HepG2 (cell line): ENCODE results near the gene IGFN1. TPM values are rescaled to one million over a fixed set of nuclear protein-coding genes. Genes with fewer than 3 reads are reported as not detected.

Experiments
- ATAC-seq: fragments of 200-7000 bp; cut with Tn5 transposase; 3 replicates; pipeline ENCODE4 v1.9.1; 2020; ENCODE audit warnings: mild to moderate bottlenecking, moderate library complexity
- BruUV-seq: library from RNA; stranded (reverse); fragments of 400-500 nt; replicated peaks from 2 replicates; lab custom pipeline; 2021; lab: Mats Ljungman, UMichigan
- CTCF ChIA-PET: fragments of 300-600 bp; formaldehyde crosslinking; extraction: SDS; loops from one replicate; lab custom pipeline; 2021; ENCODE audit warnings: low total read pairs, inconsistent platforms, low intra/inter-chr PET ratio; lab: Yijun Ruan, JAX
- POLR2A ChIA-PET: fragments of 350-600 bp; sonication (Branson Sonifier 250); formaldehyde crosslinking; loops from one replicate; lab custom pipeline; 2020; ENCODE audit warnings: antibody characterized with exemption, inconsistent platforms; lab: Yijun Ruan, JAX
- DNase-seq: peaks from one replicate; pipeline ENCODE4 v3.0.0-alpha.2; 2015; ENCODE audit warnings: low spot score
- FAIRE-seq: peaks from 3 replicates; lab custom pipeline; 2011; peaks lifted over from hg19 to GRCh38; lab: Jason Lieb, UNC
- H2AFZ ChIP-seq: one replicate; pipeline ENCODE4 v1.6.1; 2011; ENCODE audit warnings: low read length, inconsistent platforms
- H3K27ac ChIP-seq: fragments of 300-600 bp; 3 replicates; pipeline ENCODE4 v1.8.0; 2011; ENCODE audit warnings: mixed run types, mild to moderate bottlenecking, mixed read lengths, low read length, inconsistent platforms; ENCODE audit not compliant: insufficient read depth; ENCODE audit errors: extremely low read length
- H3K27me3 ChIP-seq, 2 experiments: fragments of 200-600 bp in 1 of 2; 2 replicates in 1 of 2; 3 replicates in 1 of 2; pipeline versions ENCODE4 v1.6.0 to v1.8.0; 2011; ENCODE audit warnings: low read length in 2 of 2, mild to moderate bottlenecking in 2 of 2, moderate library complexity in 2 of 2, inconsistent platforms in 1 of 2; ENCODE audit not compliant: insufficient read depth in 2 of 2, control insufficient read depth in 1 of 2
- H3K36me3 ChIP-seq, 2 experiments: fragments of 200-600 bp in 1 of 2; replicated peaks in 1 of 2; 2 replicates in 1 of 2; 3 replicates in 1 of 2; pipeline versions ENCODE4 v1.5.1 to v1.8.0; 2011; ENCODE audit warnings: low read length in 2 of 2, inconsistent platforms in 1 of 2; ENCODE audit not compliant: insufficient read depth in 2 of 2, control insufficient read depth in 1 of 2
- H3K4me1 ChIP-seq: 2 replicates; pipeline ENCODE4 v1.5.1; 2012; ENCODE audit warnings: low read length, inconsistent platforms; ENCODE audit not compliant: insufficient read depth
- H3K4me2 ChIP-seq: 2 replicates; pipeline ENCODE4 v1.6.0; 2011; ENCODE audit warnings: low read depth, low read length, inconsistent platforms
- H3K4me3 ChIP-seq, 3 experiments: fragments of 200-600 bp in 1 of 3; sonication (generic), shearing (Covaris generic) in 1 of 3; replicated peaks in 1 of 3; 2 replicates each; pipeline ENCODE4 v1.5.1; 2011 to 2016; ENCODE audit warnings: low read length in 3 of 3, inconsistent platforms in 2 of 3, low read depth in 2 of 3, mild to moderate bottlenecking in 2 of 3, control low read depth in 1 of 3, mixed read lengths in 1 of 3; ENCODE audit not compliant: insufficient read depth in 1 of 3
- H3K79me2 ChIP-seq: one replicate; pipeline ENCODE4 v1.6.1; 2011; ENCODE audit warnings: low read length, inconsistent platforms; ENCODE audit not compliant: insufficient read depth
- H3K9ac ChIP-seq: 2 replicates; pipeline ENCODE4 v1.6.0; 2011; ENCODE audit warnings: mild to moderate bottlenecking, low read depth, low read length, inconsistent platforms; ENCODE audit not compliant: insufficient read depth
- H3K9me3 ChIP-seq: 2 replicates; pipeline ENCODE4 v1.5.1; 2012; ENCODE audit warnings: mild to moderate bottlenecking, low read length
- H4K20me1 ChIP-seq: 2 replicates; pipeline ENCODE4 v1.6.0; 2011; ENCODE audit warnings: inconsistent platforms, mild to moderate bottlenecking, low read length, moderate library complexity; ENCODE audit not compliant: insufficient read depth
- CBX5 ChIP-seq: sonication (generic); formaldehyde crosslinking; IDR thresholded peaks from 2 replicates; pipeline ENCODE4 v1.4.0; 2020; ENCODE audit warnings: missing genetic modification reagents, borderline replicate concordance
- RELA ChIP-seq: sonication (generic); formaldehyde crosslinking; IDR thresholded peaks from 2 replicates; pipeline ENCODE4 v1.4.0; 2020; ENCODE audit warnings: missing genetic modification reagents
- ZBTB42 ChIP-seq: sonication (generic); formaldehyde crosslinking; IDR thresholded peaks from 2 replicates; pipeline ENCODE4 v1.5.0; 2020; ENCODE audit warnings: mild to moderate bottlenecking, missing genetic modification reagents
- ZMYM2 ChIP-seq: sonication (generic); formaldehyde crosslinking; IDR thresholded peaks from 2 replicates; pipeline ENCODE4 v1.8.0; 2022; ENCODE audit warnings: mild to moderate bottlenecking, missing genetic modification reagents
- WGBS: methylation state at CpG from one replicate; pipeline ENCODE4 v1.1.6; 2017; ENCODE audit warnings: low lambda C conversion rate; 5-methylcytosine and 5-hydroxymethylcytosine counted together
- in situ Hi-C: cut with HindIII; loops from 2 replicates; pipeline ENCODE4 v1.10.0; 2017; ENCODE audit warnings: low pct_unique_long_range_greater_than_20kb; ENCODE audit not compliant: extremely low pct_ligation_motif_present
- intact Hi-C: fragments of 100-400 bp; cut with micrococcal nuclease; formaldehyde crosslinking; loops from one replicate; pipeline ENCODE4 v1.10.0; 2022; ENCODE audit not compliant: unreplicated experiment
- polyA plus RNA-seq, 8 experiments: library from polyadenylated mRNA; depleted of rRNA in 3 of 8; stranded (reverse) in 7 of 8; unstranded in 1 of 8; fragments of >200 nt; fragmentation: Illumina TruSeq in 4 of 8; extraction: Trizol in 4 of 8; gene quantifications; 2 replicates each; pipeline versions ENCODE4 v1.2.1 to v1.2.3, GENCODE V29; 2011 to 2016; ENCODE audit warnings: low read depth in 4 of 8, missing spikeins in 1 of 8, mixed read lengths in 1 of 8; ENCODE audit not compliant: insufficient read depth in 1 of 8
- total RNA-seq, 5 experiments: library from RNA; depleted of rRNA; stranded (reverse); fragments of >200 nt; fragmentation: Illumina TruSeq; extraction: Trizol; gene quantifications; 2 replicates each; pipeline ENCODE4 v1.2.3, GENCODE V29; 2016; ENCODE audit warnings: low read depth in 1 of 5
- TF ChIP-seq, protein P1 (sequence below): sonication (generic); formaldehyde crosslinking; IDR thresholded peaks from 2 replicates; pipeline ENCODE4 v1.4.0; 2020; ENCODE audit warnings: mild to moderate bottlenecking, missing genetic modification reagents, borderline replicate concordance
- TF ChIP-seq, protein P2 (sequence below): sonication (generic); formaldehyde crosslinking; IDR thresholded peaks from 2 replicates; pipeline ENCODE4 v1.4.0; 2020; ENCODE audit warnings: missing genetic modification reagents, borderline replicate concordance

Gene IGFN1
- total and polyA plus RNA-seq, 2 of the 13 experiments (the other 11 are each of a cell fraction or from before 2014, with no cell fraction given) = 0.04 to 0.05 TPM

- no peak for DNase-seq
- CTCF ChIA-PET = no interaction called here
- Histone ChIP-seq H3K4me2 (no peak overlapping the region), H3K9ac (no peak overlapping the region), H3K9me3 (no peaks in the 10 kb centered on the region), H3K4me3 (no peak overlapping the region), H2AFZ (no peak overlapping the region), H3K36me3 (no peaks in the 10 kb centered on the region), H3K27me3 (peaks cover 0 to 10% of the 10 kb centered on the region in 2 experiments; a peak in 3 of 5 replicates), H4K20me1 (no peaks in the 10 kb centered on the region), H3K27ac (no peak overlapping the region), H3K79me2 (no peaks in the 10 kb centered on the region), H3K4me1 (no peaks in the 10 kb centered on the region)
- TF ChIP-seq CBX5 (CRISPR knock-in tag) (no peak), RELA (CRISPR knock-in tag) (no peak), ZBTB42 (no peak), ZMYM2 (CRISPR knock-in tag) (no peak)
- TF ChIP-seq, protein P1, sequence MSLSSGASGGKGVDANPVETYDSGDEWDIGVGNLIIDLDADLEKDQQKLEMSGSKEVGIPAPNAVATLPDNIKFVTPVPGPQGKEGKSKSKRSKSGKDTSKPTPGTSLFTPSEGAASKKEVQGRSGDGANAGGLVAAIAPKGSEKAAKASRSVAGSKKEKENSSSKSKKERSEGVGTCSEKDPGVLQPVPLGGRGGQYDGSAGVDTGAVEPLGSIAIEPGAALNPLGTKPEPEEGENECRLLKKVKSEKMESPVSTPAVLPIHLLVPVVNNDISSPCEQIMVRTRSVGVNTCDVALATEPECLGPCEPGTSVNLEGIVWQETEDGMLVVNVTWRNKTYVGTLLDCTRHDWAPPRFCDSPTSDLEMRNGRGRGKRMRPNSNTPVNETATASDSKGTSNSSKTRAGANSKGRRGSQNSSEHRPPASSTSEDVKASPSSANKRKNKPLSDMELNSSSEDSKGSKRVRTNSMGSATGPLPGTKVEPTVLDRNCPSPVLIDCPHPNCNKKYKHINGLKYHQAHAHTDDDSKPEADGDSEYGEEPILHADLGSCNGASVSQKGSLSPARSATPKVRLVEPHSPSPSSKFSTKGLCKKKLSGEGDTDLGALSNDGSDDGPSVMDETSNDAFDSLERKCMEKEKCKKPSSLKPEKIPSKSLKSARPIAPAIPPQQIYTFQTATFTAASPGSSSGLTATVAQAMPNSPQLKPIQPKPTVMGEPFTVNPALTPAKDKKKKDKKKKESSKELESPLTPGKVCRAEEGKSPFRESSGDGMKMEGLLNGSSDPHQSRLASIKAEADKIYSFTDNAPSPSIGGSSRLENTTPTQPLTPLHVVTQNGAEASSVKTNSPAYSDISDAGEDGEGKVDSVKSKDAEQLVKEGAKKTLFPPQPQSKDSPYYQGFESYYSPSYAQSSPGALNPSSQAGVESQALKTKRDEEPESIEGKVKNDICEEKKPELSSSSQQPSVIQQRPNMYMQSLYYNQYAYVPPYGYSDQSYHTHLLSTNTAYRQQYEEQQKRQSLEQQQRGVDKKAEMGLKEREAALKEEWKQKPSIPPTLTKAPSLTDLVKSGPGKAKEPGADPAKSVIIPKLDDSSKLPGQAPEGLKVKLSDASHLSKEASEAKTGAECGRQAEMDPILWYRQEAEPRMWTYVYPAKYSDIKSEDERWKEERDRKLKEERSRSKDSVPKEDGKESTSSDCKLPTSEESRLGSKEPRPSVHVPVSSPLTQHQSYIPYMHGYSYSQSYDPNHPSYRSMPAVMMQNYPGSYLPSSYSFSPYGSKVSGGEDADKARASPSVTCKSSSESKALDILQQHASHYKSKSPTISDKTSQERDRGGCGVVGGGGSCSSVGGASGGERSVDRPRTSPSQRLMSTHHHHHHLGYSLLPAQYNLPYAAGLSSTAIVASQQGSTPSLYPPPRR (CRISPR knock-in tag) = no peak
- TF ChIP-seq, protein P2, sequence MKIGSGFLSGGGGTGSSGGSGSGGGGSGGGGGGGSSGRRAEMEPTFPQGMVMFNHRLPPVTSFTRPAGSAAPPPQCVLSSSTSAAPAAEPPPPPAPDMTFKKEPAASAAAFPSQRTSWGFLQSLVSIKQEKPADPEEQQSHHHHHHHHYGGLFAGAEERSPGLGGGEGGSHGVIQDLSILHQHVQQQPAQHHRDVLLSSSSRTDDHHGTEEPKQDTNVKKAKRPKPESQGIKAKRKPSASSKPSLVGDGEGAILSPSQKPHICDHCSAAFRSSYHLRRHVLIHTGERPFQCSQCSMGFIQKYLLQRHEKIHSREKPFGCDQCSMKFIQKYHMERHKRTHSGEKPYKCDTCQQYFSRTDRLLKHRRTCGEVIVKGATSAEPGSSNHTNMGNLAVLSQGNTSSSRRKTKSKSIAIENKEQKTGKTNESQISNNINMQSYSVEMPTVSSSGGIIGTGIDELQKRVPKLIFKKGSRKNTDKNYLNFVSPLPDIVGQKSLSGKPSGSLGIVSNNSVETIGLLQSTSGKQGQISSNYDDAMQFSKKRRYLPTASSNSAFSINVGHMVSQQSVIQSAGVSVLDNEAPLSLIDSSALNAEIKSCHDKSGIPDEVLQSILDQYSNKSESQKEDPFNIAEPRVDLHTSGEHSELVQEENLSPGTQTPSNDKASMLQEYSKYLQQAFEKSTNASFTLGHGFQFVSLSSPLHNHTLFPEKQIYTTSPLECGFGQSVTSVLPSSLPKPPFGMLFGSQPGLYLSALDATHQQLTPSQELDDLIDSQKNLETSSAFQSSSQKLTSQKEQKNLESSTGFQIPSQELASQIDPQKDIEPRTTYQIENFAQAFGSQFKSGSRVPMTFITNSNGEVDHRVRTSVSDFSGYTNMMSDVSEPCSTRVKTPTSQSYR (CRISPR knock-in tag) = no peak
- no TSS peak for BruUV-seq
- POLR2A ChIA-PET = no interaction called here
- ATAC-seq = no peak
- in situ Hi-C loops (no loop called here), intact Hi-C loops (no loop called here)
- 40% methylated on average over 3 of the region's 3 CpGs for WGBS
- FAIRE-seq = no peak
Observed at GRCh38 chr1:201198598-201198997, 8.0 kb downstream of the IGFN1 start.
